OCI-LY1 (cell line): ENCODE data around the gene GRHL1.

ENCODE experiments used
- H2AFZ ChIP-seq: fragments of 200-600 bp; sonication (generic), shearing (Covaris generic); 2 replicates; pipeline ENCODE4 v1.6.0; 2014; ENCODE audit warnings: antibody characterized with exemption, mild to moderate bottlenecking, low read length
- H3F3A ChIP-seq: fragments of 200-600 bp; sonication (generic), shearing (Covaris generic); 2 replicates; pipeline ENCODE4 v1.6.0; 2014; ENCODE audit warnings: mild to moderate bottlenecking, antibody characterized with exemption, low read length, moderate library complexity; ENCODE audit not compliant: insufficient read depth
- H3K27ac ChIP-seq: fragments of 200-600 bp; sonication (generic); 2 replicates; pipeline ENCODE4 v1.5.1; 2014; ENCODE audit warnings: low read length, mixed run types, mild to moderate bottlenecking, low read depth; ENCODE audit not compliant: poor library complexity, severe bottlenecking
- H3K27me3 ChIP-seq: fragments of 200-600 bp; sonication (generic); 2 replicates; pipeline ENCODE4 v1.6.0; 2014; ENCODE audit warnings: antibody characterized with exemption, mild to moderate bottlenecking, low read length, moderate library complexity; ENCODE audit not compliant: insufficient read depth
- H3K36me3 ChIP-seq: fragments of 200-600 bp; sonication (generic); 2 replicates; pipeline ENCODE4 v1.6.1; 2014; ENCODE audit warnings: mild to moderate bottlenecking, antibody characterized with exemption, low read length, moderate library complexity, mixed read lengths; ENCODE audit not compliant: insufficient read depth
- H3K4me1 ChIP-seq: fragments of 200-600 bp; sonication (generic); 2 replicates; pipeline ENCODE4 v1.5.1; 2014; ENCODE audit warnings: mild to moderate bottlenecking, low read length, moderate library complexity; ENCODE audit not compliant: insufficient read depth, severe bottlenecking
- H3K4me2 ChIP-seq: fragments of 200-600 bp; sonication (generic), shearing (Covaris generic); 2 replicates; pipeline ENCODE4 v1.6.1; 2014; ENCODE audit warnings: low read length
- H3K4me3 ChIP-seq: fragments of 200-600 bp; sonication (generic); 2 replicates; pipeline ENCODE4 v1.5.1; 2014; ENCODE audit warnings: low read length, low read depth, mild to moderate bottlenecking, mixed read lengths; ENCODE audit not compliant: poor library complexity, severe bottlenecking
- H3K79me2 ChIP-seq: fragments of 200-600 bp; shearing (Covaris generic); 2 replicates; pipeline ENCODE4 v1.6.1; 2016; ENCODE audit warnings: mixed run types, low read length, mixed read lengths; ENCODE audit not compliant: insufficient read depth
- H3K9ac ChIP-seq: fragments of 200-600 bp; sonication (generic), shearing (Covaris generic); 2 replicates; pipeline ENCODE4 v1.6.1; 2014; ENCODE audit warnings: mild to moderate bottlenecking, low read length, mixed read lengths
- H3K9me2 ChIP-seq: fragments of 200-600 bp; sonication (generic), shearing (Covaris generic); 2 replicates; pipeline ENCODE4 v1.6.1; 2014; ENCODE audit warnings: low read depth, mild to moderate bottlenecking, low read length, mixed read lengths
- H3K9me3 ChIP-seq: fragments of 200-600 bp; shearing (Covaris generic); 2 replicates; pipeline ENCODE4 v1.6.1; 2014; ENCODE audit warnings: low read length, mixed read lengths
- H4K20me1 ChIP-seq: fragments of 200-600 bp; sonication (generic), shearing (Covaris generic); 2 replicates; pipeline ENCODE4 v1.6.0; 2016; ENCODE audit warnings: mild to moderate bottlenecking, low read length; ENCODE audit not compliant: insufficient read depth
- EZH2 ChIP-seq: fragments of 200-600 bp; sonication (generic), shearing (Covaris generic); IDR thresholded peaks from 2 replicates; pipeline ENCODE4 v1.8.0; 2017; ENCODE audit warnings: borderline replicate concordance, mixed run types, mild to moderate bottlenecking, antibody characterized with exemption, low read length, moderate library complexity, mixed read lengths
- TF ChIP-seq, protein P1 (sequence below): fragments of 200-600 bp; sonication (generic), shearing (Covaris generic); IDR thresholded peaks from 2 replicates; pipeline ENCODE4 v1.5.1; 2017; ENCODE audit warnings: mild to moderate bottlenecking, antibody characterized with exemption, low read length, moderate library complexity, mixed read lengths

Gene GRHL1

DNA sequence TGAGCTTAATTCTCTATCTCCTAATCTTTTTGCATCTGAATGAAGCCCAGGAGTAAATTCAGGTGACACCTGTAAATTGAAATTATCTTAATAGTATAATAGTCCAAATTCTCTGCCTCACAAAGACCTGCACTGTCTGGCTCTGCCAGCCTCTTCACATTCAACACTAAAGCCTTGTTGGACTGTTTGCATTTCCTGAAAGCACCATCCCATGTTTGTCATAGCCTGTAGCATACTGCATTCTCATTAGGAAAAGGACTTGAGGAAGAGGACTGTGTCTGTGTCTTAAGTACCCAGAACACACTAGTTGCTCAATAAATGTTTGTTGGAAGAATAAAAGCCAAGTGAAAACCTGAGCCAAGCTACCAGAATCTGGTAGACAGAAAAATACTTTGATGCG is 42.9 kb upstream of the GRHL1 start:
- Histone ChIP-seq H3K27me3 (no peaks in the 10 kb centered on the region), H4K20me1 (no peaks in the 10 kb centered on the region), H3F3A (no peaks in the 10 kb centered on the region), H3K9ac (no peak overlapping the region), H3K4me1 (no peaks in the 10 kb centered on the region), H3K27ac (no peak overlapping the region), H3K79me2 (no peaks in the 10 kb centered on the region), H3K9me3 (no peaks in the 10 kb centered on the region), H3K36me3 (peaks cover 44% of the 10 kb centered on the region; the same call in 1 of the 2 replicates), H3K4me2 (no peak overlapping the region), H2AFZ (no peak overlapping the region), H3K9me2 (no peaks in the 10 kb centered on the region), H3K4me3 (no peak overlapping the region)
- TF ChIP-seq, protein P1, sequence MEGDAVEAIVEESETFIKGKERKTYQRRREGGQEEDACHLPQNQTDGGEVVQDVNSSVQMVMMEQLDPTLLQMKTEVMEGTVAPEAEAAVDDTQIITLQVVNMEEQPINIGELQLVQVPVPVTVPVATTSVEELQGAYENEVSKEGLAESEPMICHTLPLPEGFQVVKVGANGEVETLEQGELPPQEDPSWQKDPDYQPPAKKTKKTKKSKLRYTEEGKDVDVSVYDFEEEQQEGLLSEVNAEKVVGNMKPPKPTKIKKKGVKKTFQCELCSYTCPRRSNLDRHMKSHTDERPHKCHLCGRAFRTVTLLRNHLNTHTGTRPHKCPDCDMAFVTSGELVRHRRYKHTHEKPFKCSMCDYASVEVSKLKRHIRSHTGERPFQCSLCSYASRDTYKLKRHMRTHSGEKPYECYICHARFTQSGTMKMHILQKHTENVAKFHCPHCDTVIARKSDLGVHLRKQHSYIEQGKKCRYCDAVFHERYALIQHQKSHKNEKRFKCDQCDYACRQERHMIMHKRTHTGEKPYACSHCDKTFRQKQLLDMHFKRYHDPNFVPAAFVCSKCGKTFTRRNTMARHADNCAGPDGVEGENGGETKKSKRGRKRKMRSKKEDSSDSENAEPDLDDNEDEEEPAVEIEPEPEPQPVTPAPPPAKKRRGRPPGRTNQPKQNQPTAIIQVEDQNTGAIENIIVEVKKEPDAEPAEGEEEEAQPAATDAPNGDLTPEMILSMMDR: no peak
- TF ChIP-seq EZH2: no peak

DNA sequence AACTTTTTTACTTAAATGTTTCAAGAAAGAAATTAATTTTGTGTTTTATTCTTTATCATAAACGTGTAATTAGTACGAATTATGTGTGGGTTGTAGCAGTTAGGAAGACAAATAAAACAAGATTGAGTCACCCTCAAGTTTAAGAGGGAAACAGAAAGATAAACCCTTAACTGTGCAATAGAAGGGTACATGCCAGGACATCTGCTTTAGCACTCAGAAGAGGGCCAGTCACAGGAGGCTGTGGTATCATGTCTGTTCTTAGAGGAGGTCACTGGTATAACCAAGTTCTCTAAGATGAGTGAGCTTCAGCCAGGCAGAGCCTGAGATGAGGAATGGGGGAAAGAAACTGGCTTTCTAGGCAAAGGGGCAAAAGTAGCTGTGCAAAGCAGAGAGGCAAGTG is 42.4 kb upstream of the GRHL1 start:
- H3K9me2 ChIP-seq: no peaks in the 10 kb centered on the region
- no peak overlapping the region for H3K4me3 ChIP-seq
- TF ChIP-seq, protein P1: no peak
- TF ChIP-seq EZH2: no peak
- peaks cover 48% of the 10 kb centered on the region; the same call in 1 of the 2 replicates for H3K36me3 ChIP-seq
- no peaks in the 10 kb centered on the region for H3K27me3 ChIP-seq
- no peaks in the 10 kb centered on the region for H3K4me1 ChIP-seq
- H3K4me2 ChIP-seq: no peak overlapping the region
- no peak overlapping the region for H2AFZ ChIP-seq
- H4K20me1 ChIP-seq: no peaks in the 10 kb centered on the region
- H3K27ac ChIP-seq: no peak overlapping the region
- H3F3A ChIP-seq: no peaks in the 10 kb centered on the region
- H3K79me2 ChIP-seq: no peaks in the 10 kb centered on the region
- no peak overlapping the region for H3K9ac ChIP-seq
- H3K9me3 ChIP-seq: no peaks in the 10 kb centered on the region

DNA sequence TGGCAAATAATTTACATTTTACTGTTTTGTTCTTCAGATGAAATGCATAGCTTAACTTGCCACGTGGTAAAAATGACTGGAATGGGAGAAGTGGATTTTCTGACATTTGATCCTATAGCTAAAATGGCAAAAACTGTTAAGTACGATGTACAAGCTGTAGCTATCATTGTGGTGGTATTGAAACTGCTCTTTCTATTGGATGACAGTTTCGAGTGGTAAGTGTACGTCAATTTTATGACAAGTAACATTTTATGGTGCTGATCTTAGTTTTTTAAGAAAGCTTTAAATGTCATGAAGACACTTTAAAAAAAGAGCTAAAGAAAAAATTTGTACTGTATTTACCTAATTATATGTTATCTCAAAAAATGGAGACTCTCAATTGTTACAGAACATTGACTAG is 40.8 kb upstream of the GRHL1 start:
- TF ChIP-seq, protein P1: no peak
- TF ChIP-seq EZH2: no peak
- no peak overlapping the region for H3K27ac ChIP-seq
- H3K9ac ChIP-seq: no peak overlapping the region

More for the DNA sequence above, 40.8 kb upstream of the GRHL1 start:
- Histone ChIP-seq H3K36me3 (peaks cover 51% of the 10 kb centered on the region; the same call in 1 of the 2 replicates), H3K9me2 (no peaks in the 10 kb centered on the region), H3K4me2 (no peak overlapping the region), H3F3A (no peaks in the 10 kb centered on the region), H3K27me3 (no peaks in the 10 kb centered on the region), H3K4me1 (no peaks in the 10 kb centered on the region), H2AFZ (no peak overlapping the region), H3K79me2 (no peaks in the 10 kb centered on the region), H3K9me3 (no peaks in the 10 kb centered on the region), H4K20me1 (no peaks in the 10 kb centered on the region), H3K4me3 (no peak overlapping the region)
